ENCODE data around the gene TMEM239.

GRCh38 chr20:2795451-2795850 lies 20.7 kb upstream of the TMEM239 start:
- TF ChIP-seq CTCF (IDR thresholded peaks at IDR 0.05; ENCODE audit: low read depth, low read length, missing input control) (no peak), JUND (IDR thresholded peaks at IDR 0.05) (no peak), TAF1 (conservative IDR thresholded peaks at IDR 0.05) (no peak)

All from liver (tissue), 3 donors.